Fibroblast of skin of left quadriceps (primary cell): ENCODE measurements around the gene TMEM200A.
A peak's percentile ranks its signal among the peaks of the same experiment; 100 is the strongest.
"Not testable (repeated sequence)": the region's sequence is repeated elsewhere in the genome, so short reads cannot be mapped to it uniquely, and the experiment has no call there.

Source experiments
- DNase-seq, 2 experiments: peaks; one replicate each; pipeline ENCODE4 v3.0.0-alpha.2; 2013; ENCODE audit warnings: low read depth in 2 of 2

TMEM200A gene

DNA sequence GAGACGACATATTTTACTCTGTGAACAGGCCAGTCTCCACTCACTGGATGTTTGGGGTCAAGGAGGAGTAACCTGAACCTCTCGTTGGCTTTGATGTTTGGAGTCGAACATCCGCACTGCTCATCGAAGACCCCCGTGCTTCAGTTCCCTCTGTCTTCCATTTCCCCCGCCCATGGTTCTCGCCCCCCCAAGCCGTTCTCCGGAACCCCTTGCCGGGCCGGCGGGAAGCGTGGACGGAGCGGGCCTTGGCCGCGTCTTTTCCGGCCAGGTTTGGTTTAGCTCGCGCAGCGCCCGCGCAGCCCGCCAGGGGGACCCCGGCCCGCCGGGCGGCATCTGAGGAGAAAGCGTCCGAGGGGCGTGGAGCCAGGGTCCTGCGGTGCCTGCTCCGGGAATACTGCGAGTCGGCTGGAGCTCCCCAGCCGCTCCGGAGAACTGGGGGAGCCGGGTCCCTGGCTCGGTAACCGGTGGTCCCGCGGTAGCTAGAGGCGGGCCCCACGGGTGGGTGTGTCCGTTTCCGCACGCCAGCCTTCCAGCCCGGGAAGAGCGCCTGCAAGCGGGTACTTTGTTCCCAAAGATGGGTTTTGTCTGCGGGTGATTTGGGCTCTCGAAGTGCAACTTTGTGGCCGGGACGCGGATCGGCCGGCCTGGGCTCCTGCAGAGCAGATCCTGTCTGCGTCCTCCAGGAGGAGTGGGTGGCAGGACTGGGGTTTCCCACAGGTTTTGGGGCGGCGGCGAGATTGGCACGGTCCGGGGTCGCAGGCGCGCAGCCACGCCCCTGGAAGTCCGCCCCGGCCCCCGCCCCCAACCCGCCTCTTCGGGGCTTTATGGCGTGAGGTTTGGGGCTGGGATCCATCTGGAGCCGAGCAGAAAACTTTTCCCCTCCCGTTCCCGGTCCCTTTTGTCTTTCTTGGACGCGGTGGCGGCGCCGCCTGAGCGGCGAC lies at the start of gene TMEM200A:
Gene TMEM200A (plus strand): TSS at position 852 of the 941 bp plus-strand sequence. CDS start 74,406 bp downstream, outside the sequence.
- DNase-seq = peak in 1 of 2 experiments; percentile 39

DNA sequence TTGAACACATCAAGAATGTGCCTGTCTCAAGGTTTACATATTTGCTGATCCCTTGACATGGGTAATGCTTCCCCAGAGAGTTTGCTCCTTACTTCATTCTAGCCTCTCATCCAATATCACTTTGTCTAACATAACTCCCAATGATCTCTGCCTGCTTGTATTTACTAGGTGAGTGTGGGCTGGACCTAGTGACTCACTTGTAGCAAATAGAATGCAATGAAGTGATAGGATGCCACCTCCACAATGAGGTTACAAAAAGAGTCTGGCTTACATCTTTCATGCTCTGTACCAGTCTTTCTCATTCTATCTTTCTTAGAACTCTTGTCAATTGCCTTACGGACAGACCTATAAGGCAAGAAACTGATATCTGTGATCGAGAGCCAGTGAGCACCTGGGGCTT lies 44.9 kb upstream of the TMEM200A start:
- DNase-seq = no peak

DNA sequence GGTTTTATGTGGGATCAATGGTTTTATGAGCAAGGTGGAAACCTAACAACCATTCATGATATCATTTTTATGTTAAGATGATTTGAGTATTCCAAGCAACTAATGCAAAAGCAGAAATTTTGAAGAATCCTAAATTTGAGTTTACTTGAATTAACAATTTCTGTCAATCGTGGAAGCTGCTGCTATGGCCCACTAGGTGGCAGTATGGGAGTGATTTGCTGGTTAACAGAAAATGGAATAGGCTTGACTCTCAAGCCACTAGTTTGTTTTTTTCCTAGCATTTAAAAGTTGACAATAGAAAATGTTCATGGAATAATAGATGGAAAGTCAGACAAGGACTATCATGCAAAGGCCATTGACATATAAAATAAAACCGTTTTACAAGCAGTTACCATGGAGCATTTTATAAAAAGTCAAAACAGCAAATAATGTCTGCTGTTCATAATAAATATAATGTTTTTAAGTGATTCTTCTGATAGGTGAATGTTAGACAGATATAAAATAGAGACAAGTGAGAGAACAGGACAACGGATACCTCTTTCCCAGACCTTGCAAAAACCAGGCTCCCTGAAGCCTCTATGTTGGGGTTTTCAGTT lies 43.0 kb upstream of the TMEM200A start:
- DNase-seq = peak; percentile 51

DNA sequence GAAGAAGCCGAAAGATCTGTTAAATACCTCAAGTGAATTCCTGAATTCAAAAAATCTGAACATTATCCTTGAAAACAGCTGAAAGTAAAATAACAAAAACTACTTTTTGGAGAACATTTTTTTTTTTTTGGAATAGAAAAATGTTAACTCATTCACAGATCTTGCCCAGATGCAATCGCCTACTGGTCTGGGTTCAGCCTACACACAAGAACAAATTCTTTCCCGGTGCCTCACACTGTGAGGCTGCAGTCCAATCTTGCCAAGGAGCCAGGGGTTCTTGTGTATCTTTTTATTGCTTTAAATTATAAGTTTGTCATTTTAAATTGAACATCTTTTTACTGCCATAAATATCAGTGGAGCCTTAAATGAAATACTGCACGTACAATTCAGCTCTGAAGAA lies 41.2 kb upstream of the TMEM200A start:
- peak; percentile 52 to 59 for DNase-seq

DNA sequence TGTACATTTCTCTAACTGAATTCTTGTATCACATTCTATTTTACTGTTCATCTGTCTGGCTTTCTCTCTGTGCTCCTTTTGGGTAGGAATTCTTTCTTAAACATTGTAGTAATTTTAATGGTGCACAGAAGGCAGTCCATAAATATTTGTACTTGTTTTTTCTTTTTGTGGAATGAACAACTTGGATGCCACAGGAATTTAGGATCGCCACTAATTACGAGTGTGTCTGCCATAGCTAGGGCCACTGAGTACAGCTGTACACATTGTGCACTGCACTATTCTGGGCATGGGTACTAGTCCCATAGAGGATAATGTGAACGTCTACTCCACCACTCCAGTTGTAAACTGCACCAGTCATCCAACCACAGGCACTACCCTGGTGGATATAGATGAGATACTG lies 39.3 kb upstream of the TMEM200A start:
- DNase-seq = no peak

DNA sequence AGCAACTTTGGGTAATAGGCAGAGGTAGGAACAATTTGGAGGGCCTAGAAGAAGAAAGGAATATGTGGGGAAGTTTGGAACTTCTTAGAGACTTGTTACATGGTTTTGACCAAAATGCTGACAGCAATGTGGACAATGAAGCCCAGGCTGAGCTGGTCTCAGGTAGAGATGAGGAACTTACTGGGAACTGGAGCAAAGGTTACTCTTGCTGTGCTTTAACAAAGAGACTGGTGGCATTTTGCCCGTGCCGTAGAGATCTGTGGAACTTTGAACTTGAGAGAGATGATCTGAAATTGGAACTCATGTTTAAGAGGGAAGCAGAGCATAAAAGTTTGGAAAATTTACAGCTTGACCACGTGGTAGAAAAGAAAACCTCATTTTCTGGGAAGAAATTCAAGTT lies 28.3 kb upstream of the TMEM200A start:
- no peak for DNase-seq

DNA sequence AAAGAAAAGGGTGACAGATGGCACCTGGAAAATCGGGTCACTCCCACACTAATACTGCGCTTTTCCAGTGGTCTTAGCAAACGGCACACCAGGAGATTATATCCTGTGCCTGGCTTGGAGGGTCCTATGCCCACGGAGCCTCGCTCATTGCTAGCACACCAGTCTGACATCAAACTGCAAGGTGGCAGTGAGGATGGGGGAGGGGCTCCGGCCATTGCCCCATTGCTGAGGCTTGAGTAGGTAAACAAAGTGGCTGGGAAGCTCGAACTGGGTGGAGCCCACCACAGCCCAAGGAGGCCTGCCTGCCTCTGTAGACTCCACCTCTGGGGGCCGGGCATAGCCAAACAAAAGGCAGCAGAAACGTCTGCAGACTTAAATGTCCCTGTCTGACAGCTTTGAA lies 19.5 kb upstream of the TMEM200A start:
- not testable (repeated sequence) for DNase-seq

DNA sequence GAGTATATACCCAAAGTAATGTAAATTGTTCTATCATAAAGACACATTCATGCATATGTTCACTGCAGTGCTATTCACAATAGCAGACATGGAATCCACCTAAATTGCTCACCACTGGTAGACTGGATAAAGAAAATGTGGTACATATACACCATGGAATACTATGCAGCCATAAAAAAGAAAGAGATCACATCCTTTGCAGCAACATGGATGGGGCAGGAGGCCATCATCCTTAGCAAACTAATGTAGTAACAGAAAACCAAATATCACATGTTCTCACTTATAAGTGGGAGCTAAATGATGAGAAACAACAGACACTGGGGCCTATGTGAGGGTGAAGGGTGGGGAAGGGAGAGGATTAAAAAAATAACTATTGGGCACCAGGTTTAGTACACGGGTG lies 11.5 kb upstream of the TMEM200A start:
- DNase-seq = no peak

DNA sequence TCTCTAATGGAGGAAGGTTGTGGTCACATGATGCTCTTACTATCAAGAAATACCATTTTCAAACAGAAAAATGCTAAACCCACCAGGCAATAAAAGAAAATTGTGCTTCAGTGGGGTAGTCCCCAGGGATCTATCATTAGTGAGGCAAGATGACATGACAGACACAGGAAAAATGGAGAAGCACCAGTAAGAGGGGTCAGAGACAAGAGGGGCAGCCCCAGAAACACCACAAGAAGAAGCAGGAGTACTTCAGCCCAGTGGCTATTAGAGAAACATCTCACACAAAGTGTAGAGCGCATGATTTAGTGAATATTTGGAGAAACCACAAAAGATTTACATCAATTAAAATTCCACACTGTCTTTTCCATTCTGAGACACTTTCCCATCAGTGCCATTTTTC lies 10.2 kb upstream of the TMEM200A start:
- no peak for DNase-seq

DNA sequence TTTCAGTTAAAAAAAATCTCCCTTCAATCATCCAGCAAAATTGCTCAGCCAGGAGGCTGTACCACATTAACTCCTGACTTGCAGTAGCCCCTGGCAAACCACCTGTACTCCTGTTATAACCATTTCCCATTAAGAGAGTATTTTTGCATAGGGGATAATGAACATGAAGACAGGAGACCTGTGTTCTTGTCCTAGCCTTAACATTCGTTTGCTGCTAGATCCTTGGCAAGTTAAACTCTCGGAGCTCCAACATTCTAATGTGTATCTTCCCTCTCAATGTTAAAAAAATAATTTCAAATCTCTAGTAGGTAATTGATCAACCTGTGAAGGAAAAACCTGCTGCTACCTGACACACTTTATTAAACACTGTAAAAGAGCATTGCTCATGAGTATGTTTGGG lies 8.4 kb upstream of the TMEM200A start:
- DNase-seq = no peak

DNA sequence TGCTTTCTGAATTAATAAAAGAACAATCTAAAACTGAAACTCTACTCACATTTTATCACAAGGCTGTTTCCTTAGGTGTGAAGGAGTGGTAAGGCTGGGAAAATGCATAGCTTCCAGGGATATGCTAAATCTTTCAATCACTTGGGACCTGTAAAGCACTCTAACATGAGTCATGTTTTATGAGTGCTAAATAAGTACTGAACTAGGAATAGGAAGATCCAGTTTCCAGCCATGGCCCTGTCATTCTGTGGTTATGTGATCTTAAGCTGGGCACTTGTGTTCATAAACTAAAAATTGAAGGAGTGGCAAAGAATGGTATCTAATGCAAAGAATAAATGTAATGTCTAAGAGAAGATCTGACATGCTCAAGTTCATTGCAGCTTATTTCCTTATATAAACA lies 6.1 kb upstream of the TMEM200A start:
- no peak for DNase-seq

DNA sequence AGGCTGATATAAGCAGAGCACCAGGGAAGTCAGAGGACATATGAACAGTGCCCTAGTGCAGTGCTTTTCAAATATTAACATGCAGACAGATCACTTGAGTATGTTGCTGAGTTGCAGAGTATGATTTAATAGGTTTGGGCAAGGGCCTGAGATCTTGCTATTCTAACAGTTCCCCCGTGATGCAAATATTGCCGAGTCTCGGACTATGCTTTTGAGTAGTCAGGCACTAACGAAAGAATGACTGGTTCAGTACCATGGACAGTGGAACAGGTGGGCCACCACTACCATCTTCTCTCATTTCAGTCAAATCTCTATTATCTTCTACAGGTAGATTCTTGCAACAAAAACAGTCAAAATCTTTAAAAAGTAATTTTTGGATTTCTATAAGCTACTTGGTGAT lies 3.7 kb upstream of the TMEM200A start:
- DNase-seq = no peak

DNA sequence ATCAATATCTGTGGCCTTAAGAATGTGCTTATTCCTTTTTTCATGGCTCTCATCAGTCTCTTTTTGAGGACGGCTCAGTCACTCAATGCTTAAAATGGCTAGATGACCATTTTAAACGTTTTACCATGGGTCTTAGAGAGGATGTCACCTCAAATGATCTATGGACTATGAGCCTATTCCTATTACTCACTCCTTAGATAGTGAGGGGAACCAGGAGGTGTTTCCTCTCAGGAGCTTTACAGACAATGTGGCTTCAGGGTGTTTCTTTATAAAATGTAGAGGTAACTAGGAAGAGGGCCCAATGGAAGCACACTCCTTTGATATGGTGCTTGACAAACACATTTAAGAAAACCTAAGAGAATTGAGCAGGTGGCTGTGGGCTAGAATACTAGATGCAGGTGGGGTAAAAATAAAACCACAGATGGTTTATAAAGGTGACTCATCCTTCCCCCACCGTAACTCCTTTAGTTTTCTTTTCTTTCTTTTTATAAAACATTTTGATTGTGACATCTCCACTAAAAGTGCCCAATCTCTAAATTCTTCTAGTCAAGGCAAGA lies 1.5 kb upstream of the TMEM200A start:
- no peak for DNase-seq

DNA sequence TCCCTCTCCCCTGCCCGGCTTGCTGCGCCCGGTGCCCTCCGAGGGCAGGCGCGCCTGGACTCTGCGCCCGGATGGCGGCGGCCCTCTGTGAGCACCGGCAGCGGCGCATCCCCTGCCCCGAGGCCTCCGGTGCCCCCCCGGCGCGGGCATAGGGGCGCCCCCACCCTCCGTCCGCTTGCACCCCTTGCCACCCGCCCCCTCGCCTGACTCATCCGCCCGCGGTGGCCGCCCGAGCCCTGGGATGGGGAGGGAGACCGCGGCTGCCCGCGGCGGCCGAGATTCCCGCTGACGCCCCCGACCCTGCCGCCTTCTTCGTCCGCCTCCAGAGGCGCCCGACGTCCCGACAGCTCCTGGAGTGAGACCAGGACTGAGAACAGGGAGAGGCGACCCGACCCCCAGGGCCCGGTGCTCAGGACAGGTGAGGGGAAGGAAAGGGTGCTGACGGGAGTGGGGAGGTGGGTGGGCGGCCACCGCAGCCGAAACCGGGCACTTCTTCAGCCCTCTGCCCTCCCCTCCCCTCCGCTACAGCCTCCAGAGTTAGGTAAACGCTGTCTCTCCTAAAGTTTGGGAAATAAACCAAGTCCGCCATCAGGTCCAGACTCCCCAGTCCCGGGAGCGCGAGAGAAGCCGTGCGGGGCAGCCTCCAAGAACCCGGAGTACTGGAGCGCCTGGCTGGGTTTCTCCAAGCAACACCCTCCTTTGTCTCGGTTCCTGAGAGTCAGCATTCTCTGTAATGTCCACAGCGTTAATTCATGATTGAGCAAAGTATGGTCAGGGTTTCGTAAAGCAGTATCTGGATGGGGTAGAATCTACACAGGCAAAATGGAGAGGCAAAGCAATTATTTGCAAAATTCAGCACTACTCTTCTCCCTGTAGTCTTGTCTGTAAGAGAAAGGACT lies 539 bp downstream of the TMEM200A start:
- no peak for DNase-seq

DNA sequence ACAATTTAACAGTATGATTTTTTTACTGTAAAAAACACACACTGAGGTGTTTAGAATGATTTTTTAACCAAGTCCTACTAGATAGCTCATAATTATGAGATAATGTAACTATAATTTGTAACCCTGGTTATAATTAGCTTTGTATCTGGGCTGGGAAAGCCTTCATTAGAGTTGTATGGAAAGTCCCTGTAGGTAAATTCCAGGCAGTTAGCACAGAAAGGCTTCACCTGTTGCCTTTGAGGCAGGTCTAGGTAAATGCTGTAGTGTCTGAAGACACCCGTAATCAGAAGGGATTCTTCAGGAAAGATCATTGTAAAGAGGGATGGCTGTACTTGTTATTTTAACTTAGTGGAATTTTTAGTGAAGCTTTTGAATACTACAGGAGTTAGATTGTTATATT lies 1.9 kb downstream of the TMEM200A start:
- no peak for DNase-seq

DNA sequence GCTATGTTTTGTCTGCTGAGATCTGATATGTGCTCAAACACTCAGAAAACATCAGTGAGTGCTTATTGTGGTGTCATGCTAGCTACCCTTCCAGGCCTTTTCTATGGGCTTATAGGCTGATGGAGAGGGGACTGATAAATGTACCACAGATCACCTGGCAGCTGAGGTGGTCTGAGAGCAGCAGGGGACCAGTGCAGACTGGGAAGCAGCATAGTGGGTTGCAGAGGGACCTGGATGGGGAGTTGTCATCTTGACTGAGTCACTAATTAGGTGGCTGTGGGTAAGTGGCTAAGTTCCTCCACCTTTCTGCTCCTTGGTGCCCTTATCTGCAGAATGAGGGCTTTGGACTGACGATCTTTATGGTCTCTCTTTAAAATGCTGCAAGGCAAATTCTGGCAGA lies 2.8 kb downstream of the TMEM200A start:
- DNase-seq = no peak

DNA sequence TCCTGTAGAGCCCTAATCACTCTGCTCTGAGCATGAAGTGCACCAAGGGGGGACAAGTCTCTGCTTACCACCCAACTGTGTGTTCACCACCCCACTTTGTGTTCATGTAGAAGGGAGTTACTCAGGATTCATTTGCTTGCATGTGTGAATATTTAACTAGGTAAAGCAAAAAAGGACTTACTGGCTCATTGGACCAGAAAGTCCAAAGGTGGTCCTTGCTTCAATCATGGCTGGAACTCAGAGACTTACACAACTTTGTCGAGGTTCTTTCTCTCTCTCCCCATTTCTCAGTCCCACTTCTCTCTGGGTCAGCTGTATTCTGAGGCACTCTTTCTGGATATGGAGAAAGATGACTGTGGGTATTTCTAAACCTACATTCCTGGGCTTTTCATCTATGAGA lies 4.0 kb downstream of the TMEM200A start:
- DNase-seq = no peak

DNA sequence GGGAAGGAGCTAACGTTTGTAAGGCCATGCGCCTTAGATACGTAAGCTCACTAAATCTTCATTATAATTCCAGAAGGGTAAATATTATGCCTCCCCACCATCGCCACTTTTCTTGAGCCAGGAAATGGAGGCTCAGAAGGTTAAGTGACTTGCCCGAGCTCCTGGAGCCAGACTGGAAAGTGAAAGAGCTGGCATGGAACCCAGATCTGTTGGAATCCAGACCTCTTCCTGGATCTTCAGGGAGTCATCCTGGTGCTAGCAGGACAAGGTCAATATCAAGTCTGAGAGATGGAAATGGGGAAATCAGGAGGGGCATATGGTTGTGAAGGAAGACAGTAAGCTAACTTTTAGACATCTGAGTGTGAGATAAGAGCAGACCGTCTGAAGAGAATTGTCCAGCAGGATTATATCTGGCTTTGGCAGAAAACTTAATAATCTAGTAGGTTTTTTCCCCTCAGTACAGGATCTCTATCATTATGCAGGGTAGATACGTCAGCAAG lies 6.2 kb downstream of the TMEM200A start:
- DNase-seq = no peak

DNA sequence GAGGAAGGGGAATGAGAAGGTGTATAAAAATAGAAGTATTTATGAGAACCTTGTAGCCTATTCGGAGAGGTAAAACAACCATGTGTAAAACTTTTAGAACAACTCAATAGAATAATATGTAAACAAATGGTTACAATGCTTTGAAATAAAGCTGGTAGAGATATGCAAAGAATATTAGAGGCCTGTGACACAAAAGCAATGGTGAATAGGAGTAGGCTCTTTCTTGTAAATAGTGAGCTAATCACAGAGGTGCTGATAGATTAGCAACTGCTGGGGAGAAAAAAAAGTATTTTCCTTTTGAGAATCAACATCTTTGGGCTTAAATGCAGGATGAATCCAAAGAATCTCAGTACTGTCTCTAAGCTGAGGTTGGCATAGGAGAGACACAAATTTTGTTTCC lies 7.0 kb downstream of the TMEM200A start:
- no peak for DNase-seq

DNA sequence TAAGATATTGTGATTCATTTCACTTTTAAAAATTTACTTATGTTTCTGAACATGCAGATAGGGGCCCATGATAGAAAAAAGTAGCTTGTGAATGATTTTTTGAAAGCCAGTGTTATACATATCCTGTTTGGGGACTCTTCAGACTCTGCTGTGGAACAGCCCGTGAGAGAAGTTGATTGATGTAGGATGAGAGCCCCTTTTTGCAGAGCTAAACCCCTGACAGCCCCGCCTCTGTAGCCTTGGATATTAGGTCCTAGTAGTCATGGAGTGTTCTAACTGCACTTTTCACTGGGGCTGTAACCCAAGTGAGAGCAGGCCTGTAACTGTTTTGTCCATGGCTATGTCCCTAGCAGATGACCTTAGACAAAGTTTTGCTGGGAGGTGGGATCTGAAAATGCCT lies 8.2 kb downstream of the TMEM200A start:
- no peak for DNase-seq

DNA sequence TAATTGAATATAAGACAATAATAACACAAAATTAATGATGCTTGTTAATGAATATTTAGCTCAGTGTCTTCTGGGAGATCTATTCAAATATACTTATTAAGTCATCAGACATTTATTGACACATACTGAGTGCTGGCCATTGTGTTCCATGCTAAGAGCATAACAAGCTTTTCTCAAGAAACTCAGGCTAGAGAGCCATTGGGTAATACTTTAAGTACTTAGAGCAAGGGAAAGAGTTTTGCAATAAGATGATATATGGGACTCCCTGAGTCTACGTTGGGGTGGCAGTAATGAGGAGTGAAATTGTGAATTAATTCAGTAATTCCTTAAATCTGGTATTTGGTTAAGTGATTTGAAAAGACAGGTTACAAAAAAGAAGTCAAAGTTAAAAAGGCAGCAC lies 11.1 kb downstream of the TMEM200A start:
- no peak for DNase-seq

DNA sequence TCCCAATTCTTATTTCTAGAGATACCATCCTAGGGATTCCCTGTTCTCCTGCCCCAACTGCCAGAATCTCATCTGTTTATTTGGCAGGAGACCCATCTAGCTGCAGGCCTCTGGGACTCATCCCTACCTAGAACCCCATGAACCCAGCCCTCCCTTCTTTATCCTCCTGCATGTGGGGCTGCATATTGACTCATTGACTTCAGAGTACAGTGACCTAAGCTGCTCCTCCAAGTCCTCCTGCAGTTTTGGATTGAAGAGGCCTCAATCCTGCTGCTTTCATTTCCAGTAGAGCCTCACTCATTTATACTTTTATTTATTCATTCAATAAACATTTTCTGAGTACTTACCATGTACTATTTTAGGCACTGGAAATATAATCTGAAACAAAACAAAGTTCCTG lies 11.6 kb downstream of the TMEM200A start:
- no peak for DNase-seq
